HG03439 (cell line): ENCODE data around the gene CDC37.

ENCODE experiments used
- ATAC-seq: cut with Tn5 transposase; IDR thresholded peaks from one replicate; pipeline ENCODE4 v1.9.1; 2021; ENCODE audit warnings: mild to moderate bottlenecking, moderate library complexity; ENCODE audit not compliant: unreplicated experiment

Gene CDC37

GRCh38 chr19:10363789-10364281 is 39.5 kb downstream of the CDC37 start:
- ATAC-seq: no peak

- no peak for ATAC-seq
Observed at GRCh38 chr19:10362259-10362658, 41.1 kb downstream of the CDC37 start.

- ATAC-seq: no peak
Observed at GRCh38 chr19:10361569-10362011, 41.8 kb downstream of the CDC37 start.

GRCh38 chr19:10356431-10356830 is 46.9 kb downstream of the CDC37 start:
- no peak for ATAC-seq

- no peak for ATAC-seq
Observed at GRCh38 chr19:10353793-10354391, 49.5 kb downstream of the CDC37 start.

- no peak for ATAC-seq
Observed at GRCh38 chr19:10352764-10353671, 50.3 kb downstream of the CDC37 start.

GRCh38 chr19:10346509-10346908 is 56.8 kb downstream of the CDC37 start:
- no peak for ATAC-seq

- ATAC-seq: no peak
Observed at GRCh38 chr19:10344780-10345179, 58.6 kb downstream of the CDC37 start.

- no peak for ATAC-seq
Observed at GRCh38 chr19:10343495-10343894, 59.8 kb downstream of the CDC37 start.
